IPS-NIHi7 (cell line): Measurements from ENCODE around the gene AAMP.

Source experiments
- DNase-seq: peaks from one replicate; pipeline ENCODE4 v3.0.0; 2012; ENCODE audit warnings: mixed read lengths; ENCODE audit errors: extremely low spot score

The AAMP gene

GRCh38 chr2:218259099-218259961, 10.6 kb downstream of the AAMP start:
- DNase-seq = no peak

GRCh38 chr2:218257390-218257981, 12.5 kb downstream of the AAMP start:
- DNase-seq = peak; percentile 82

- no peak for DNase-seq
Measured at GRCh38 chr2:218256612-218257350, 13.2 kb downstream of the AAMP start.

GRCh38 chr2:218255446-218255845, 14.5 kb downstream of the AAMP start:
- no peak for DNase-seq

- no peak for DNase-seq
Measured at GRCh38 chr2:218253232-218253625, 16.7 kb downstream of the AAMP start.

GRCh38 chr2:218252509-218253231, 17.3 kb downstream of the AAMP start:
- no peak for DNase-seq

GRCh38 chr2:218249691-218250090, 20.2 kb downstream of the AAMP start:
- DNase-seq = no peak

GRCh38 chr2:218245214-218245613, 24.7 kb downstream of the AAMP start:
- no peak for DNase-seq

GRCh38 chr2:218244665-218245064, 25.3 kb downstream of the AAMP start:
- no peak for DNase-seq

GRCh38 chr2:218244204-218244603, 25.7 kb downstream of the AAMP start:
- DNase-seq = no peak

GRCh38 chr2:218238887-218239286, 31.1 kb downstream of the AAMP start:
- DNase-seq = no peak

- DNase-seq = no peak
Measured at GRCh38 chr2:218236829-218237228, 33.1 kb downstream of the AAMP start.

- no peak for DNase-seq
Measured at GRCh38 chr2:218235017-218235416, 34.9 kb downstream of the AAMP start.

GRCh38 chr2:218234521-218234920, 35.4 kb downstream of the AAMP start:
- DNase-seq = no peak

GRCh38 chr2:218233543-218233942, 36.4 kb downstream of the AAMP start:
- DNase-seq = no peak

GRCh38 chr2:218230882-218231281, 39.1 kb downstream of the AAMP start:
- DNase-seq = peak; percentile 19

GRCh38 chr2:218229851-218230250, 40.1 kb downstream of the AAMP start:
- DNase-seq = no peak

GRCh38 chr2:218229239-218229638, 40.7 kb downstream of the AAMP start:
- no peak for DNase-seq

- DNase-seq = no peak
Measured at GRCh38 chr2:218228366-218229090, 41.4 kb downstream of the AAMP start.

GRCh38 chr2:218226903-218227302, 43.0 kb downstream of the AAMP start:
- no peak for DNase-seq

GRCh38 chr2:218224186-218224585, 45.8 kb downstream of the AAMP start:
- no peak for DNase-seq
